Spleen (tissue), 11 donors: ENCODE data around the gene PLBD2. TPM values are rescaled to one million over a fixed set of nuclear protein-coding genes. Genes with fewer than 3 reads are reported as not detected.

ENCODE experiments used
- DNase-seq: peaks from one replicate; pipeline ENCODE4 v3.0.0-alpha.2; 2020
- H3K27ac ChIP-seq, 8 donors: fragments of 200-600 bp; sonication (generic) in 7 of 8; 1 replicate in 4 of 8; 2 replicates in 4 of 8; pipeline versions ENCODE4 v1.5.0 to v1.8.0; 2016 to 2021; ENCODE audit warnings: inconsistent platforms in 4 of 8, mild to moderate bottlenecking in 4 of 8, moderate library complexity in 1 of 8
- H3K27me3 ChIP-seq, 7 donors: fragments of 200-600 bp; sonication (generic) in 6 of 7; replicated peaks in 1 of 7; 1 replicate in 4 of 7; 2 replicates in 3 of 7; pipeline versions ENCODE4 v1.5.0 to v1.8.0; 2016 to 2021; ENCODE audit warnings: inconsistent platforms in 3 of 7, mild to moderate bottlenecking in 1 of 7
- H3K36me3 ChIP-seq, 6 donors: fragments of 200-600 bp; sonication (generic) in 5 of 6; 1 replicate in 4 of 6; 2 replicates in 2 of 6; pipeline versions ENCODE4 v1.5.0 to v1.8.0; 2016 to 2021; ENCODE audit warnings: inconsistent platforms in 2 of 6
- H3K4me1 ChIP-seq, 6 donors: fragments of 200-600 bp; sonication (generic) in 5 of 6; 1 replicate in 3 of 6; 2 replicates in 3 of 6; pipeline versions ENCODE4 v1.5.0 to v1.8.0; 2016 to 2021; ENCODE audit warnings: inconsistent platforms in 3 of 6
- H3K4me3 ChIP-seq, 8 donors: fragments of 200-600 bp; sonication (generic) in 7 of 8; 1 replicate in 4 of 8; 2 replicates in 4 of 8; pipeline versions ENCODE4 v1.5.0 to v1.8.0; 2016 to 2021; ENCODE audit warnings: inconsistent platforms in 4 of 8, mild to moderate bottlenecking in 4 of 8, moderate library complexity in 2 of 8
- H3K9me3 ChIP-seq, 8 donors: fragments of 200-600 bp; sonication (generic) in 7 of 8; 1 replicate in 4 of 8; 2 replicates in 4 of 8; pipeline versions ENCODE4 v1.5.0 to v1.8.0; 2016 to 2021; ENCODE audit warnings: inconsistent platforms in 4 of 8
- CTCF ChIP-seq, 11 experiments: fragments of 200-600 bp in 7 of 11; fragments of 450-650 bp in 4 of 11; sonication (generic) in 4 of 11; IDR thresholded peaks in 8 of 11; conservative IDR thresholded peaks in 3 of 11; 1 replicate in 7 of 11; 2 replicates in 4 of 11; pipeline versions ENCODE4 v1.4.0 to v1.8.0; 2016 to 2021; ENCODE audit warnings: antibody characterized with exemption in 11 of 11, inconsistent platforms in 4 of 11, mild to moderate bottlenecking in 1 of 11
- POLR2A ChIP-seq, 3 donors: fragments of 450-650 bp; IDR thresholded peaks; one replicate each; pipeline ENCODE4 v1.5.1; 2017; ENCODE audit warnings: antibody characterized with exemption in 3 of 3, mild to moderate bottlenecking in 1 of 3
- POLR2AphosphoS5 ChIP-seq, 3 donors: sonication (generic); formaldehyde crosslinking; IDR thresholded peaks; one replicate each; pipeline ENCODE4 v1.5.1; 2017; ENCODE audit warnings: antibody characterized with exemption in 3 of 3
- WGBS, 5 donors: extraction: QIAGEN DNeasy Blood & Tissue Kit in 3 of 5; methylation state at CpG; one replicate each; pipeline versions ENCODE4 v1.1.5 to v1.1.7; 2013 to 2018; 5-methylcytosine and 5-hydroxymethylcytosine counted together
- intact Hi-C: fragments of 100-400 bp; cut with DNase I; formaldehyde crosslinking; loops from one replicate; pipeline ENCODE4 v1.15.0; 2023; ENCODE audit warnings: low total_unique reads
- polyA plus RNA-seq, 3 donors: library from polyadenylated mRNA; stranded (reverse); fragments of 200-250 nt; gene quantifications; one replicate each; pipeline ENCODE4 v1.2.1, GENCODE V29; 2013
- total RNA-seq, 7 donors: library from RNA; depleted of rRNA in 3 of 7; stranded (reverse); fragments of >200 nt in 3 of 7; fragmentation: NEBNext Ultra II Directional in 4 of 7; extraction: Animal tissue kit (Norgen Biotek cat#: 25700) in 4 of 7; gene quantifications; one replicate each; pipeline versions ENCODE4 v1.1.0 to v1.2.1, GENCODE V29; 2016 to 2021
- donor health status: healthy with polysubstance abuse.
- donor health status: DM: no; HTN: no; CAD: no; lungs with moderate emphysema.
- donor health status: DM: no; HTN: no; CAD: no.
- donor health status: Bipolar disorder and iron deficiency.
- donor health status: healthy.
- donor health status: DM: no; HTN: no; CAD: no.
- donor health status: DM: yes; HTN: yes; CAD: no.

Gene PLBD2
- total and polyA plus RNA-seq, 10 donors, result 4.2 to 38.8 (median 29.2) TPM

- Histone ChIP-seq H3K36me3 (peaks cover 0 to 14% (median 0%) of the 10 kb centered on the region in 6 donors), H3K9me3 (no peaks in the 10 kb centered on the region), H3K27me3 (no peaks in the 10 kb centered on the region), H3K4me3 (peak overlapping the region in 2 of 8 donors; percentile 80 to 94), H3K4me1 (peaks cover 12 to 46% (median 25%) of the 10 kb centered on the region in 6 donors), H3K27ac (peak overlapping the region in 4 of 8 donors; percentile 87 to 92 (median 90))
- intact Hi-C loops, result no loop called here
- no peak for DNase-seq
- WGBS, 5 donors, result 61 to 78% (median 67%) methylated on average over 9 of the region's 9 CpGs
- TF ChIP-seq CTCF (IDR thresholded peaks at IDR 0.05 in 8 of 11, conservative IDR thresholded peaks at IDR 0.05 in 3 of 11) (no peak), POLR2A (IDR thresholded peaks at IDR 0.05) (no peak), POLR2AphosphoS5 (IDR thresholded peaks at IDR 0.05) (no peak)
Measured at GRCh38 chr12:113359939-113360748, 1.8 kb downstream of the PLBD2 start.

GRCh38 chr12:113361574-113362370 is 3.4 kb downstream of the PLBD2 start:
- peak overlapping the region in 1 of 8 donors; percentile 46 for H3K27ac ChIP-seq
- H3K4me3 ChIP-seq, result no peak overlapping the region
- 51 to 80% (median 64%) methylated on average over 12 of the region's 12 CpGs for WGBS, 5 donors
- H3K36me3 ChIP-seq, result peaks cover 0 to 19% (median 0%) of the 10 kb centered on the region in 6 donors
- no peak for DNase-seq
- TF ChIP-seq POLR2A (IDR thresholded peaks at IDR 0.05) (no peak), POLR2AphosphoS5 (IDR thresholded peaks at IDR 0.05) (no peak), CTCF (IDR thresholded peaks at IDR 0.05 in 8 of 11, conservative IDR thresholded peaks at IDR 0.05 in 3 of 11) (no peak)
- H3K27me3 ChIP-seq, result no peaks in the 10 kb centered on the region
- H3K9me3 ChIP-seq, result no peaks in the 10 kb centered on the region
- intact Hi-C loops, result no loop called here
- peaks cover 12 to 43% (median 24%) of the 10 kb centered on the region in 6 donors for H3K4me1 ChIP-seq

GRCh38 chr12:113364698-113365097 is 6.3 kb downstream of the PLBD2 start:
- DNase-seq, result no peak
- H3K36me3 ChIP-seq, result peaks cover 0 to 34% (median 1%) of the 10 kb centered on the region in 6 donors
- H3K4me3 ChIP-seq, result no peak overlapping the region
- WGBS, 5 donors, result 90 to 99% (median 95%) methylated on average over 5 of the region's 5 CpGs
- intact Hi-C loops, result no loop called here
- no peak for TF ChIP-seq CTCF (IDR thresholded peaks at IDR 0.05 in 8 of 11, conservative IDR thresholded peaks at IDR 0.05 in 3 of 11)
- TF ChIP-seq POLR2A (IDR thresholded peaks at IDR 0.05), result no peak
- no peak for TF ChIP-seq POLR2AphosphoS5 (IDR thresholded peaks at IDR 0.05)
- H3K27me3 ChIP-seq, result no peaks in the 10 kb centered on the region
- H3K27ac ChIP-seq, result no peak overlapping the region
- H3K4me1 ChIP-seq, result peaks cover 0 to 19% (median 6%) of the 10 kb centered on the region in 6 donors
- no peaks in the 10 kb centered on the region for H3K9me3 ChIP-seq
